Gastrocnemius medialis (tissue), 4 donors: Measurements from ENCODE around the gene CCSER2.

Experiments
- POLR2A ChIP-seq, 2 donors: fragments of 450-650 bp; IDR thresholded peaks; one replicate each; pipeline ENCODE4 v1.6.1; 2017; ENCODE audit warnings: antibody characterized with exemption in 2 of 2, mild to moderate bottlenecking in 2 of 2, moderate library complexity in 2 of 2
- TF ChIP-seq, protein P1 (sequence below), 5 experiments: fragments of 450-650 bp in 3 of 5; fragments of 200-600 bp in 2 of 5; sonication (generic) in 2 of 5; IDR thresholded peaks in 4 of 5; conservative IDR thresholded peaks in 1 of 5; 1 replicate in 4 of 5; 2 replicates in 1 of 5; pipeline ENCODE4 v1.5.1; 2016 to 2019; ENCODE audit warnings: antibody characterized with exemption in 5 of 5, mild to moderate bottlenecking in 3 of 5, moderate library complexity in 3 of 5

GRCh38 chr10:84314275-84314674, 14.1 kb upstream of the CCSER2 start:
- TF ChIP-seq POLR2A (IDR thresholded peaks at IDR 0.05) = no peak
- TF ChIP-seq, protein P1, sequence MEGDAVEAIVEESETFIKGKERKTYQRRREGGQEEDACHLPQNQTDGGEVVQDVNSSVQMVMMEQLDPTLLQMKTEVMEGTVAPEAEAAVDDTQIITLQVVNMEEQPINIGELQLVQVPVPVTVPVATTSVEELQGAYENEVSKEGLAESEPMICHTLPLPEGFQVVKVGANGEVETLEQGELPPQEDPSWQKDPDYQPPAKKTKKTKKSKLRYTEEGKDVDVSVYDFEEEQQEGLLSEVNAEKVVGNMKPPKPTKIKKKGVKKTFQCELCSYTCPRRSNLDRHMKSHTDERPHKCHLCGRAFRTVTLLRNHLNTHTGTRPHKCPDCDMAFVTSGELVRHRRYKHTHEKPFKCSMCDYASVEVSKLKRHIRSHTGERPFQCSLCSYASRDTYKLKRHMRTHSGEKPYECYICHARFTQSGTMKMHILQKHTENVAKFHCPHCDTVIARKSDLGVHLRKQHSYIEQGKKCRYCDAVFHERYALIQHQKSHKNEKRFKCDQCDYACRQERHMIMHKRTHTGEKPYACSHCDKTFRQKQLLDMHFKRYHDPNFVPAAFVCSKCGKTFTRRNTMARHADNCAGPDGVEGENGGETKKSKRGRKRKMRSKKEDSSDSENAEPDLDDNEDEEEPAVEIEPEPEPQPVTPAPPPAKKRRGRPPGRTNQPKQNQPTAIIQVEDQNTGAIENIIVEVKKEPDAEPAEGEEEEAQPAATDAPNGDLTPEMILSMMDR (IDR thresholded peaks at IDR 0.05 in 4 of 5, conservative IDR thresholded peaks at IDR 0.05 in 1 of 5) = no peak
